CD14-positive monocyte (primary cell): ENCODE results near the gene SAP30. TPM values are rescaled to one million over a fixed set of nuclear protein-coding genes. Genes with fewer than 3 reads are reported as not detected.

Experiments
- DNase-seq, 3 donors: peaks; one replicate each; pipeline ENCODE4 v3.0.0-alpha.2; 2011 to 2022
- H2AFZ ChIP-seq: 2 replicates; pipeline ENCODE4 v1.6.0; 2012; ENCODE audit warnings: mild to moderate bottlenecking, low read depth, low read length, inconsistent platforms; ENCODE audit not compliant: insufficient read depth, poor library complexity, severe bottlenecking
- H3K27ac ChIP-seq, 2 donors: 1 replicate in 1 of 2; 2 replicates in 1 of 2; pipeline ENCODE4 v1.5.1; 2012 to 2013; ENCODE audit warnings: low read length in 2 of 2, control low read depth in 1 of 2, inconsistent platforms in 1 of 2, low read depth in 1 of 2, mild to moderate bottlenecking in 1 of 2
- H3K27me3 ChIP-seq, 2 donors: one replicate each; pipeline versions ENCODE4 v1.6.0 to v1.6.1; 2011 to 2013; ENCODE audit warnings: low read length in 2 of 2; ENCODE audit not compliant: control insufficient read depth in 2 of 2, insufficient read depth in 2 of 2
- H3K36me3 ChIP-seq, 2 donors: replicated peaks in 1 of 2; 1 replicate in 1 of 2; 2 replicates in 1 of 2; pipeline versions ENCODE4 v1.5.1 to v1.6.1; 2012 to 2013; ENCODE audit warnings: low read length in 2 of 2, control low read depth in 1 of 2, inconsistent platforms in 1 of 2, mild to moderate bottlenecking in 1 of 2; ENCODE audit not compliant: insufficient read depth in 2 of 2, control insufficient read depth in 1 of 2
- H3K4me1 ChIP-seq, 2 donors: 1 replicate in 1 of 2; 2 replicates in 1 of 2; pipeline versions ENCODE4 v1.5.1 to v1.6.1; 2012 to 2013; ENCODE audit warnings: low read length in 2 of 2, control low read depth in 1 of 2, inconsistent platforms in 1 of 2, mild to moderate bottlenecking in 1 of 2, moderate library complexity in 1 of 2; ENCODE audit not compliant: insufficient read depth in 2 of 2, control insufficient read depth in 1 of 2
- H3K4me2 ChIP-seq: replicated peaks from 2 replicates; pipeline ENCODE3; 2012; ENCODE audit warnings: low read length, moderate library complexity, mild to moderate bottlenecking; ENCODE audit not compliant: poor library complexity, severe bottlenecking; ENCODE audit errors: extremely low read depth
- H3K4me3 ChIP-seq, 3 experiments: fragments of 200-600 bp in 1 of 3; sonication (generic) in 1 of 3; replicated peaks in 1 of 3; 1 replicate in 2 of 3; 2 replicates in 1 of 3; pipeline ENCODE4 v1.5.1; 2011 to 2013; ENCODE audit warnings: low read length in 3 of 3, mild to moderate bottlenecking in 3 of 3, control low read depth in 2 of 3, low read depth in 2 of 3, inconsistent platforms in 1 of 3, moderate library complexity in 1 of 3
- H3K79me2 ChIP-seq: 2 replicates; pipeline ENCODE4 v1.6.0; 2012; ENCODE audit warnings: mild to moderate bottlenecking, control low read depth, inconsistent platforms, low read length, moderate library complexity; ENCODE audit not compliant: insufficient read depth
- H3K9ac ChIP-seq: 2 replicates; pipeline ENCODE4 v1.6.0; 2017; ENCODE audit warnings: low read length, mild to moderate bottlenecking; ENCODE audit not compliant: insufficient read depth, poor library complexity, severe bottlenecking
- H3K9me3 ChIP-seq, 2 donors: replicated peaks in 1 of 2; 1 replicate in 1 of 2; 2 replicates in 1 of 2; pipeline versions ENCODE4 v1.5.1 to v1.6.1; 2012 to 2013; ENCODE audit warnings: low read length in 2 of 2, control low read depth in 1 of 2; ENCODE audit not compliant: control insufficient read depth in 1 of 2, insufficient read depth in 1 of 2
- H4K20me1 ChIP-seq: 2 replicates; pipeline ENCODE4 v1.6.0; 2012; ENCODE audit warnings: mild to moderate bottlenecking, low read length, control low read depth, moderate library complexity; ENCODE audit not compliant: insufficient read depth
- H3K27ac Mint-ChIP-seq, 7 donors: one replicate each; pipeline ENCODE4 v1.8.0; 2020; ENCODE audit warnings: mild to moderate bottlenecking in 7 of 7, mixed read lengths in 7 of 7, moderate library complexity in 6 of 7, inconsistent platforms in 2 of 7
- H3K27me3 Mint-ChIP-seq, 3 donors: one replicate each; pipeline ENCODE4 v1.8.0; 2021 to 2022; ENCODE audit warnings: low read depth in 3 of 3, mild to moderate bottlenecking in 3 of 3, mixed read lengths in 3 of 3, moderate library complexity in 3 of 3, inconsistent platforms in 1 of 3
- H3K36me3 Mint-ChIP-seq, 2 donors: one replicate each; pipeline ENCODE4 v1.8.0; 2020; ENCODE audit warnings: mixed read lengths in 2 of 2, inconsistent platforms in 1 of 2, mild to moderate bottlenecking in 1 of 2
- H3K4me1 Mint-ChIP-seq: one replicate; pipeline ENCODE4 v1.8.0; 2020; ENCODE audit warnings: mild to moderate bottlenecking, mixed read lengths
- H3K4me3 Mint-ChIP-seq, 2 donors: one replicate each; pipeline ENCODE4 v1.8.0; 2020; ENCODE audit warnings: mild to moderate bottlenecking in 2 of 2, mixed read lengths in 2 of 2, moderate library complexity in 1 of 2
- H3K9me3 Mint-ChIP-seq, 7 donors: one replicate each; pipeline ENCODE4 v1.8.0; 2020 to 2022; ENCODE audit warnings: mixed read lengths in 7 of 7, mild to moderate bottlenecking in 6 of 7, moderate library complexity in 6 of 7, inconsistent platforms in 2 of 7
- CTCF ChIP-seq: fragments of 200-600 bp; IDR thresholded peaks from one replicate; pipeline ENCODE4 v1.8.0; 2022; ENCODE audit warnings: antibody characterized with exemption, mild to moderate bottlenecking
- WGBS: methylation state at CpG from one replicate; pipeline ENCODE4 v1.1.5; 2013; ENCODE audit warnings: missing lambda C conversion rate; ENCODE audit not compliant: insufficient coverage; 5-methylcytosine and 5-hydroxymethylcytosine counted together
- intact Hi-C, 2 donors: fragments of 100-400 bp; cut with micrococcal nuclease; formaldehyde crosslinking; loops; one replicate each; pipeline versions ENCODE4 v1.15.0 to v1.15.1; 2023
- polyA plus RNA-seq, 3 donors: library from polyadenylated mRNA; depleted of rRNA in 1 of 3; unstranded in 2 of 3; stranded (reverse) in 1 of 3; fragments of 300-500 nt in 2 of 3; fragments of >200 nt in 1 of 3; fragmentation: Illumina TruSeq in 2 of 3; gene quantifications; 1 replicate in 2 of 3; 2 replicates in 1 of 3; pipeline ENCODE4 v1.2.3, GENCODE V29; 2012 to 2021

The SAP30 gene
- polyA plus RNA-seq, 3 donors, result 16.5 to 32.2 (median 21.8) TPM

- Histone ChIP-seq H3K79me2 (peaks cover 5% of the 10 kb centered on the region), H3K27ac (no peak overlapping the region), H3K9me3 (no peaks in the 10 kb centered on the region), H3K27me3 (no peaks in the 10 kb centered on the region), H3K4me3 (no peak overlapping the region), H3K36me3 (peaks cover 17 to 24% of the 10 kb centered on the region in 2 donors), H3K4me2 (no peak overlapping the region), H2AFZ (no peak overlapping the region), H3K4me1 (peaks cover 0 to 12% of the 10 kb centered on the region in 2 donors), H4K20me1 (peaks cover 11% of the 10 kb centered on the region), H3K9ac (no peak overlapping the region)
- H3K27ac Mint-ChIP-seq, result no peak overlapping the region
- WGBS, result no CpG with 5 or more reads among the region's 4 CpGs
- H3K4me1 Mint-ChIP-seq, result peaks cover 14% of the 10 kb centered on the region
- no peak for TF ChIP-seq CTCF
- no peak for DNase-seq
- H3K4me3 Mint-ChIP-seq, result no peak overlapping the region
- intact Hi-C loops, result no loop called here
- H3K9me3 Mint-ChIP-seq, result no peaks in the 10 kb centered on the region
- H3K27me3 Mint-ChIP-seq, result no peaks in the 10 kb centered on the region
- H3K36me3 Mint-ChIP-seq, result peaks cover 10 to 23% of the 10 kb centered on the region in 2 donors
These were observed 11.6 kb downstream of the SAP30 start for GRCh38 chr4:173382349-173382748.

- Mint-ChIP-seq H3K9me3 (peaks cover 0 to 2% (median 0%) of the 10 kb centered on the region in 7 donors), H3K36me3 (peaks cover 22 to 44% of the 10 kb centered on the region in 2 donors), H3K4me1 (peaks cover 6% of the 10 kb centered on the region), H3K27ac (no peak overlapping the region), H3K4me3 (no peak overlapping the region), H3K27me3 (no peaks in the 10 kb centered on the region)
- Histone ChIP-seq H3K4me3 (no peak overlapping the region), H3K4me2 (no peak overlapping the region), H3K9ac (no peak overlapping the region), H3K36me3 (peaks cover 8 to 45% of the 10 kb centered on the region in 2 donors), H3K27ac (no peak overlapping the region), H3K79me2 (no peaks in the 10 kb centered on the region), H4K20me1 (no peaks in the 10 kb centered on the region), H2AFZ (no peak overlapping the region), H3K27me3 (no peaks in the 10 kb centered on the region), H3K9me3 (no peaks in the 10 kb centered on the region), H3K4me1 (peaks cover 0 to under 1% of the 10 kb centered on the region in 2 donors)
- intact Hi-C loops, result no loop called here
- DNase-seq, result no peak
- TF ChIP-seq CTCF, result no peak
These were observed 16.0 kb downstream of the SAP30 start for GRCh38 chr4:173386751-173387150.
